SK-N-SH (cell line): Measurements from ENCODE around the gene ANK3.

Experiments used
- EP300 ChIP-seq, 2 experiments: IDR thresholded peaks; 2 replicates each; pipeline versions ENCODE4 v1.4.0 to v1.6.1; 2012; ENCODE audit warnings: borderline replicate concordance in 1 of 2, low read depth in 1 of 2, low read length in 1 of 2
- GABPA ChIP-seq: IDR thresholded peaks from 2 replicates; pipeline ENCODE4 v1.4.0; 2012; ENCODE audit warnings: low read depth, mild to moderate bottlenecking
- MEF2A ChIP-seq: IDR thresholded peaks from 2 replicates; pipeline ENCODE4 v1.4.0; 2012; ENCODE audit warnings: low read depth, borderline replicate concordance
- POLR2AphosphoS5 ChIP-seq: IDR thresholded peaks from 2 replicates; pipeline ENCODE4 v1.6.1; 2012; ENCODE audit warnings: low read depth, low read length
- SMC3 ChIP-seq: IDR thresholded peaks from 2 replicates; pipeline ENCODE4 v1.6.1; 2012; ENCODE audit warnings: low read depth, low read length, improper control_type of control experiment
- TAF1 ChIP-seq: IDR thresholded peaks from 2 replicates; pipeline ENCODE4 v1.6.1; 2012; ENCODE audit warnings: low read depth, mild to moderate bottlenecking, low read length, moderate library complexity, borderline replicate concordance
- TEAD4 ChIP-seq: IDR thresholded peaks from 2 replicates; pipeline ENCODE4 v1.4.0; 2012; ENCODE audit warnings: mild to moderate bottlenecking, borderline replicate concordance; ENCODE audit not compliant: insufficient read depth
- YY1 ChIP-seq: IDR thresholded peaks from 2 replicates; pipeline ENCODE4 v1.4.0; 2012; ENCODE audit warnings: low read depth, mild to moderate bottlenecking
- TF ChIP-seq, protein P1 (sequence below): fragments of 200-600 bp; sonication (generic); IDR thresholded peaks from 2 replicates; pipeline ENCODE4 v1.6.1; 2017; ENCODE audit warnings: antibody characterized with exemption, mild to moderate bottlenecking, moderate library complexity
- TF ChIP-seq, protein P2 (sequence below): IDR thresholded peaks from 2 replicates; pipeline ENCODE4 v1.4.0; 2012; ENCODE audit warnings: low read depth

DNA sequence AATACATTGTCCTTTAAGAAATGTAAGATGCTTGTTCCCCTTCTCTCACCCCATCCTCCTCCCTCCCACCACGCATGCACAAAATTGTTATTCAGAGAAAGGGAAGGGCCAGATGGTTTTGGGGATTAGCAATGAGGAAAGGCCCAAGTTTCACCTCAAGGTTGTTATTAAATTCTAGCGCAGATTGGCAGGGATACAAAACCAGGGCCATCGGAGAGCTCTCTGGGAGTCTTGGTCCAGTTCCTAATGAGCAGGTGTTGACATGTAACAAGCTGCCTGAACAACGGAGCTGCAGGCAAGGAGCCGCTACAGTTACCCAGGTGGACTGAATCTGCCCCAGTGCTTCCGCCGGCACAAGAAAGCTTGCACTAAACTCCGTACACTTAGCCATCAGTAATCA, 9.7 kb upstream of the ANK3 start:
- TF ChIP-seq, protein P1, sequence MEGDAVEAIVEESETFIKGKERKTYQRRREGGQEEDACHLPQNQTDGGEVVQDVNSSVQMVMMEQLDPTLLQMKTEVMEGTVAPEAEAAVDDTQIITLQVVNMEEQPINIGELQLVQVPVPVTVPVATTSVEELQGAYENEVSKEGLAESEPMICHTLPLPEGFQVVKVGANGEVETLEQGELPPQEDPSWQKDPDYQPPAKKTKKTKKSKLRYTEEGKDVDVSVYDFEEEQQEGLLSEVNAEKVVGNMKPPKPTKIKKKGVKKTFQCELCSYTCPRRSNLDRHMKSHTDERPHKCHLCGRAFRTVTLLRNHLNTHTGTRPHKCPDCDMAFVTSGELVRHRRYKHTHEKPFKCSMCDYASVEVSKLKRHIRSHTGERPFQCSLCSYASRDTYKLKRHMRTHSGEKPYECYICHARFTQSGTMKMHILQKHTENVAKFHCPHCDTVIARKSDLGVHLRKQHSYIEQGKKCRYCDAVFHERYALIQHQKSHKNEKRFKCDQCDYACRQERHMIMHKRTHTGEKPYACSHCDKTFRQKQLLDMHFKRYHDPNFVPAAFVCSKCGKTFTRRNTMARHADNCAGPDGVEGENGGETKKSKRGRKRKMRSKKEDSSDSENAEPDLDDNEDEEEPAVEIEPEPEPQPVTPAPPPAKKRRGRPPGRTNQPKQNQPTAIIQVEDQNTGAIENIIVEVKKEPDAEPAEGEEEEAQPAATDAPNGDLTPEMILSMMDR: no peak
- TF ChIP-seq MEF2A (no peak), EP300 (IDR thresholded peaks at IDR 0.05; ENCODE audit: borderline replicate concordance in 1 of 2, low read depth in 1 of 2, low read length in 1 of 2) (no peak), POLR2AphosphoS5 (no peak), YY1 (no peak), TEAD4 (no peak), GABPA (no peak), SMC3 (no peak), TAF1 (no peak)
- TF ChIP-seq, protein P2, sequence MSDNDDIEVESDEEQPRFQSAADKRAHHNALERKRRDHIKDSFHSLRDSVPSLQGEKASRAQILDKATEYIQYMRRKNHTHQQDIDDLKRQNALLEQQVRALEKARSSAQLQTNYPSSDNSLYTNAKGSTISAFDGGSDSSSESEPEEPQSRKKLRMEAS: no peak
